CD4-positive, alpha-beta T cell treated with Interleukin-15 for 1 hour (primary cell): Measurements from ENCODE around the gene NSD2.
"Not testable (repeated sequence)": the region's sequence is repeated elsewhere in the genome, so short reads cannot be mapped to it uniquely, and the experiment has no call there.

Experiments used
- DNase-seq: peaks from one replicate; pipeline ENCODE4 v3.0.0-alpha.2; 2020

NSD2 gene

DNA sequence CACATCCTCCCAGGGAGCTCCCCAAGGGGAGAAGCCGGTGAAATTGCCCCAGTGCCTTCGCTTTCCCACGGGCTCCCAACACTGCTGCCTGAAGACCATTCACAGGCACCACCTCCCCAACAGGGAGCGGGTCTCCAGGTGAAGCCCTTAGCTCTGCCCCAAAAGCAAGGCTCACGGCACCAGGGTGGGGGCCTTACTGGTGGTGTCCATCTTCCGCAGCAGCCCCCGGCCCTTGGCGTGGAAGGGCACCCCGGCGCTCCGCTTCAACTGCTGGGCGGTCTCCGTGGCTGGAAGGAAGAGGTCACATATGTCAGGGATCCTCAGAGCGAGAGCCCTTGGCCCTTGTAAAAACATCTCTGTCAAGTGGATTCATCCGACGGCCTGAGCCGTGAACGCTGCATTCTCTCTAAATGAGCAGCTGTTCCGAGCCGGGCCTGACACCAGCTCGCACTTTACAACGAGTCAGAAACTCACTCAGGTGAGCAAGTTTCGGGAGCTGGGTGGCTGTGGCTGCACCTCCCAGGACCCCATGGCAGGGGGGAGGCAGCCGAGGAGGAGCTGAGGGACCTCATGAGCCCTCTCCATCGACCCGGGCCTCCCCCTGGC lies 116.6 kb downstream of the NSD2 start:
- no peak for DNase-seq

DNA sequence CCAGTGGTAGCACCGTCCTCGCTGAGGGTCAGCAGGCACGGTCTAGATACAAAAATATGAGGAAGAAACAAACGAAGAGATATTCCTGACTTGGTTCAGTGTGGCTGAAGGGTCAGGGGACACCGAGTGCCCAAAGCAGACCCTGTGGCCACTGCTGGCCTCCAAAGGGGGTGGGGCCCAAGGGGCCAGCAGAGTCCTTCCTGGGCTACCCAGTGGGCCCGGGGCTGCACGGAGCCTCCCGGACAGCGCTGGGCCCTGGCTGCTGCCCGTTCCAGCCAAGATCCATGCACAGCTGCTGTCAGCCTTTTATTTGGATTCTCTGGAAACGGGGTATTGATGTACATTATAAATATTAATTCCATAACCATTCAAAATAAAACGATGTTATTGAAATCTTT lies 117.1 kb downstream of the NSD2 start:
- no peak for DNase-seq

DNA sequence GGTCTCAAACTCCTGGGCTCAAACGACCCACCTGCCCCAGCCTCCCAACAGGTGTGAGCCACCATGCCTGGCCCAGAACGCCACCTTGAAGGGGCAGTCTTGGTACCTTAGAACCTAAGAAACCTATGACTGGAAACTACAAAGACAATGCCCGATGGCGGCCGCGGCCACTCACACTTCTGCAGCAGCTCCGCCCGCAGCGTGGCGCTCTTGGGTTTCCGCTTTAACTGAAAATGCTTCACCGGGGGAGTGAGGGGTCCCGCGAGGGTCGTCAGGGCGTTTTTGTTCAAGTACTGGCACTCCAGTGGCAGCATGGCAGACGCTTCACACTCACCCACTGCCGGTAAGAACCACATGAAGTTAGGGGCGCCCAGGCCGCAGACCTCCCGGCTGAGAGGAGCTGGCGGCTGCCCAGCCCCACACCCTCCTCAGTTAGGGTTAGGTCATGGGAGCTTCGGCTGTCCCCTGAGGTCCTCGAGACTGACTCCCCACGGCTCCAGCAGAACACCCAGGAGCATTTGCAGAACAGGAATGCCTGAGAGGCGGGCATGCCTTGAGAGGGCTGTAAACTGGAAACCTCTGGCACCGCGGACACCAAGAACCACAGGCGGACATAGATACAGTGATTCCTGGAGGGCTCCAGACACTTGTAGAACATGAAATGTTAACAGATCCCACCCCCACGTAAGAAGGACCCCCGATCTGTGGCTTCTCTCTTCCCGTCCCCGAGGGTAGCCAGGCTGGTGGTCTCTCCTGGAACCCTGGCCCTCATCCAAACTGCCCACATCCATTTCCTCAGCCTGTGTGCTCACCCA lies 118.5 kb downstream of the NSD2 start:
- no peak for DNase-seq

DNA sequence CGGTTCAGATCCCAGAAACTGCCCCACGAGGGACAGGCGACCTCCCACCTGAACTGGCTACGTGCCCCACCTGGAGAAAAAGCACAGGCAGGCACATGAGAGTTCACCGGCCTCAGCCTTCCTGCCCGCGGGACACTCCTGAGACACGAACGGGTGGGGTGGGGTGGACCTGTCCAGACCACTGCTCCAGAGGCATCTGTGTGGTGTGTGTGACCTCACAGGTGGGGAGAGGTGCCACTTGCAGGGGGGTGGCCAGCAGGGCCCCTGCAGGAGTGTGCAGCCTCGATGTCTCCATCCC lies 119.1 kb downstream of the NSD2 start:
- DNase-seq: no peak

DNA sequence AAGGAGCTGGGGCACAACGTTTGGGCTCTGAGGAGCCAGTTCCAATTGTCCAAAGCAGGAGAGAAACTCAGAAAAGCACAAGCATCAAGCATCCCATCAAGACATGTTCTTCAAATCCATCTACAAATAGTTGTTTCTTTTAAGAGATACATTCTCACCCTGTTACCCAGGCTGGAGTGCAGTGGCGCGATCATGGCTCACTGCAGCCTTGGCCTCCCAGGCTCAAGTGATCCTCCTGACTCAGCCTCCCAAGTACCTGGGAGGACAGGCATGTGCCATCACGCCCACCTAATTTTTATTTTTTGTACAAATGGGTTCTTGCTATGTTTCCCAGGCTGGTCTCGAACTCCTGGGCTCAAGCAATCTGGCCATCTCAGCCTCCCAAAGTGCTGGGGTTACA lies 119.5 kb downstream of the NSD2 start:
- no peak for DNase-seq

DNA sequence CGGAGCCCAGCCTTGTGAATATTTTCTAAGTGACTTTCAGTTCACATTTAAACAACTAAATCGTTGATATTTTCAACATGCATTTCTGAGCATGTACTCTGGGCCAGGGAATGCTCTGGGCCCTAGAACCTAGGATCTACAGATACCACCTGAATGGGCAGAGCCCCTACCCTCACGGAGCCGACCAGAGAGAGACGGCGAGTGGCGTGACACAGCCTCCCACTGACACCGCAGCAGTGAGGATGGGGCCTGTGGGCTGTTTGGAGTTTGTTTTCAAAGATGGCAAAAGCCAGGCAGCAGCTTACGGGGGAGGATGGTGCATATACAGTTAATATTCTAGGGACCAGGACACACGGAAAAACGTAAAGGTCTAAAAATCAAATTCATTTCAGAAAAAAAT lies 119.9 kb downstream of the NSD2 start:
- no peak for DNase-seq

DNA sequence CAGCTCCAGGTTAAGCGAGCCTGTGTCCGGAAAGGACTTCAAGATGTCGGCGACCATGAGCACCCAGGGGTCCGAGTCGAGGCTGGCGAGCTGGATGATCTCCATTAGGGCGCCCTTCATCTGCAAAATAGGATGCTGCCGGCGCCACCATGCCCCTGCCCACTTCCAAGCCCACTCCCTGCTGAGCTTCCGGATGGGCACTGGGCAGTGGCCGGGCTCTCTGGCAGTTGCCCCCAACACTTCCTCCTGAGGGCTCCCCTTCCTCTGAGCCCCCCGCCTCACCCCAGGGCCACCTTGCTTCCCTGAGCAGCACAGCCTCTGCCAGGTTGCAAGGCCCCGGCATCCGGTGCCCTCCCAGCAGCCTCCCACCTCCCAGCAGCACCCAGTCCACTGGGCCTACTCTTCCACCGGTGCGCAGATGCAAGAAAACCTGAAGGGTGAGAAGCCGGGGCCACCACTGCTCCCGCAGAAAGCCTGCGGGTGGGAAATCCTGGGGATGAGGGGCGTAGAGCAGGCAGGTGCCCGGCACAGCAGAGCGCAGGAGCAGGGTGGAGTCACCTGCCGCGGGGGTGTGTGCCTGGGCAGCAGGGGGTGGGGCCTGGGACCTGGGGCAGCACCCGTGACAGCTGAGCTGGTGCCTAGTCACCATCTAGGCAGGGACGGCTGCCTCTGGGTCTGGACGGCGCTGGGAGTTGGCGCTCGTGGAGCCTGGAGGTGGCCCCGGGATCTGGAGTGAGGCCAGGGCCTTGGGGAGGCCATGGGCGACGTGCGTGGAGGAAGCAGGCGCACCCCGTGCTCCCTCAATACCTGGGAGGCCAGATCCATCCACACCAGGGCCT lies 120.6 kb downstream of the NSD2 start:
- no peak for DNase-seq

DNA sequence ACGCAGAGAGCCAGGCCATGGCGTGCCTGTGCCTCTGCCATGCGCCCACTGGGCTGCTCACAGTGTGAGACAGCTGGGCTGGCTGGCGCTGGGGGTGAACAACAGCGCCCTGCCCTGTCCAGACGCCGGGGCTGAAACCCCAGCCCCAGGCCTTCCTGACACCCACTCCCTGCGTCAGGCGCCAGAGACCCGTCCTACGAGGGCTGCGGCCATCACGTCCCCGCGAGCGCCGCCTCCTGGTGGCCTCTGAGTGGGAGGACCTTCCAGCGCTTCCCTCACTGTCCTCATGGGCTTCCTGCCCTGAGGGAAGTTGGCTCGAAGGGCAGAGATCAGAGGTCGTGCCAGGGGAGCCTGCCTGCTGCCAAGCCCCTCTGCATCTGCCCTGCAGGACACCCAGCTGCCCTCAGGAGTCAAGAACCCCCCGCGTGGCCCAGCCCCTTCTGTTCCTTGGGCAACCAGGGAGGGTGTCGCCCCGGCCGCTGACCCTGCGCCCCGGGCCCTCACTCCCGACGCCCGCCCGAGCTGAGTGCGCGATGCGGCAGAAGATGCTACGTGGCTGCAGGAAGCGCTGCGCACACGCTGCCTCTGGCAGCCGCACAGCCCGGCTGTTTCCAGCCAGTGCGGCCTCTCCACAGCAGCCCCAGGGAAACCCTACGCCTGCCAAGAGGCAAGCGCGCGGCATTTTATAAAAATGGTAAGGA lies 121.4 kb downstream of the NSD2 start:
- no peak for DNase-seq

DNA sequence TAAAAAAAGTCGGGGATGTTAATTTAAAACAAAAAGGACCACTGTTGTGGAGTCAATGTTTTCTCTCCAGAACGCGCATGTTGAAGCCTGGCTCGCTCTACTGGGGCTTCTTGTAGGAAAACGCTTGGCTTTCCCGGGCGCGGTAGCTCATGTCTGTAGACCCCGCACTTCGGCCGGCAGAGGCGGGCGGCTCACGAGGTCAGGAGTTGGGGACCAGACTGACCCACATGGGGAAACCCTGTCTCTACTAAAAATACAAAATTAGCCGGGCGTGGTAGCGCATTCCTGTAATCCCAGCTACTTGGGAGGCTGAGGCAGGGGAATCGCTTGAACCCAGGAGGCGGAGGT lies 122.0 kb downstream of the NSD2 start:
- no peak for DNase-seq

DNA sequence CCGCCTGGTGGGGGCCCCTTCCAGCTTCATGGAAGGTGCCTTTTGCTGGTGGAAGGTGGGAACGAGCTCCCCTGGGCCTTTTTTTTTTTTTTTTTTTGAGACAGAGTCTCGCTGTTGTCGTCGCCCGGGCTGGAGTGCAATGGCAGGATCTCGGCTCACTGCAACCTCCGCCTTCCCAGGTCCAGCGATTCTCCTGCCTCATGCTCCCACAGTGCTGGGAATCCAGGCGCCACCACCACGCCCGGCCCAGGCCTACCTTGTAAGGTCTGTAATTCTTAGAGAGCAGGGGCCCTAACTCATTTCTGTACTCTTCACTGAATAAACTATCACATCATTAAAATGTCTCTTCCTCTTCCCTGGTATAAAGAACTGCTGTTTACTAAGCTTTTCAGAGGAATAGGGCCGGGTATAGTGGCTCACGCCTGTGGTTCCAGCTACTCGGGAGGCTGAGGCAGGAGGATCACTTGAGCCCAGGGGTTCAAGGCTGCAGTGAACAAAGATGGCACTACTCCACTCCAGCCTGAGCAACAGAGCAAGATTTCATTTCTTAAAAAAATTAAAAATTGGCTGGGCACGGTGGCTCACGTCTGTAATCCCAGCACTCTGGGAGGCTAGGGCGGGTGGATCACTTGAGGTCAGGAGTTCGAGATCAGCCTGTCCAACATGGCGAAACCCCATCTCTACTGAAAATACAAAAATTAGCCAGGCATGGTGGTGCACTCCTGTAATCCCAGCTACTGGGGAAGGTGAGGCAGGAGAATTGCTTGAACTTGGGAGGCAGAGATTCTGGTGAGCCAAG lies 122.7 kb downstream of the NSD2 start:
- DNase-seq: not testable (repeated sequence)

DNA sequence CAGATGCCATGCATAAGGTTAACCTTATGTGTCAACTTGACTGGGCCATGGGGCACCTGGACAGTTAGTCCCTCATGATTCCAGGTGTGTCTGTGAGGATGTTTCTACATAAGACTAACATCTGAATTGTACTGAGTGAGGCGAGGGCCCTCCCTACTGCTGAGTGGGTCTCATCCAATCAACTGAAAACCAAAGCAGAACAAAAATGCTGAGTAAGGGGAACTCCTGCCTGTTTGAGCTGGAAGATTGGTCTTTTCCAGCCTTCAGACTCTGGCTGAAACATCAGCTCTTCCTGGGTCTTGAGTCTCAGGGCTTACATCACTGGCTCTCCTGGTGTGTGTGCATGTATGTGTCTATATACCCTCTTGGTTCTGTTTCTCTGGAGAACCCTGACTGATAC lies 123.7 kb downstream of the NSD2 start:
- no peak for DNase-seq

DNA sequence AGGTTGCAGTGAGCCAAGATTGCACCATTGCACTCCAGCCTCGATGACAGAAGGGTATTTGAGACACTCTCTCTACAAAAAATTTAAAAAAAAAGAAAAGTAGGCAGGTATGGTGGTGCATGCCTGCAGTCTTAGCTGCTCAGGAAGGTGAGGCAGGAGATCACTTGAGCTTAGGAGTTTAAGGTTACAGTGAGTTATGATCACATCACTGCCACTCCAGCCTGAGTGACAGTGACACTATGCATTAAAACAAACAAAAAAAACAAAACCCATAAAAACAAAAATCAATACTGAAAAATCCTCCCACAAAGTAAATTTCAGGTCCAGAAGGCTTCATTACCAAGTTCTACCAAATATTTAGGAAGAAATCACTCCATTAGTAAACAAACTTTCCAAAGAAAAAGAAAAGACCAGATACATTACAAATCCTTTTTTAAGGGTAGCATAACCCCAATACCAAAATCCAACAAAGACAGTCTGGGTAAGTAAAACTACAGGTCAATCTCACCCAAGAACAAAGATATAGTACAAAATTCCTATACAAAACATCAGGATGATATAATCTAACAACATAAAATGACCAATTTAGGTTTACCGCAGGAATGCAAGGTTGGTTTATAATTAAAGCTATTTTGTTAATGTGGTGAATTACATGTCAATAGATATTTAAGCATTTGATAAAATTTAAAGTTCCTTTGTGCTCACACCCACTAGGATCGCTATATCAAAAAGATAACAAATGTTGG lies 125.8 kb downstream of the NSD2 start:
- DNase-seq: no peak

DNA sequence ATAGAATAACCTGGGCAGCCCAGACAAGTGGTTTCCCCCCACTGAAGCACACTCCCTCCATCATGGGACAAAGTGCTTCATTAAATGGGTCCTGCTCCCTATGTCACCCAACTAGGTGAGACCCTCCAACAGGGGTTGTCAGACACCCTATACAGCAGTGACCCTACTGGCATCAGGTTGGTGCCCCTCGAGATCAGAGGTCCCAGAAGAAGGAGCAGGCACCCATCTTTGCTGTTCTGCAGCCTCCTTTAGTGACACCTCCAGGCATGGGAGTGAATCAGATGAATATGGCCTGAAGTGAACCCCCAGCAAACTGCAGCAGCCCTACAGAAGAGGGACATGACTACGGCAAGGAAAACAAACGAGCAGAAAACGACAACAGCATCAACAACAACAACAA lies 126.5 kb downstream of the NSD2 start:
- no peak for DNase-seq

DNA sequence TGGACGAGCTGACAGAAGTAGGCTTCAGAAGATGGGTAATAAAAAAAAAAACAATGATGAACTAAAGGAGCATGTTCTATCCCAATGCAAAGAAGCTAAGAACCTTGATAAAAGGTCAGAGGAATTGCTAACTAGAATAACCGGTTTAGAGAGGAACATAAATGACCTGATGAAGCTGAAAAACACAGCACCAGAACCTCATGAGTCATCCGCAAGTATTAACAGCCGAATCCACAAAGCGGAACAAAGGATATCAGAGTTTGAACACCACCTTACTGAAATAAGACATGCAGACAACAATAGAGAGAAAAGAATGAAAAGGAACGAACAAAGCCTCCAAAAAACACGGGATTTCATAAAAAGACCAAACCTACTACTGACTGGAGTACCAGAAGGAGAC lies 127.1 kb downstream of the NSD2 start:
- DNase-seq: no peak

DNA sequence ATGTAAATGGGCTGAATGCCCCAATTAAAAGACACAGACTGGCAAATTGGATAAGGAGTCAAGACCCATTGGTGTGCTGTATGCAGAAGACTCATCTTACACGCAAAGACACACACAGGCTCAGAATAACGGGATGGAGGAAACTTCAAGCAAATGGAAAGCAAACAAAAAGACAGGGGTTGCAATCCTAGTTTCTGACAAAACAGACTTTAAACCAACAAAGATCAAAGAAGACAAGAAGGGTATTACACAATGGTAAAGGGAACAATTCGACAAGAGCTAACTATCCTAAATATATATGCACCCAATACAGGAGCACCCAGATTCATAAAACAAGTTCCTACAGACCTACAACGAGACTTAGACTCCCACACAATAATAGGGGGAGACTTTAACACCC lies 128.1 kb downstream of the NSD2 start:
- DNase-seq: not testable (repeated sequence)

DNA sequence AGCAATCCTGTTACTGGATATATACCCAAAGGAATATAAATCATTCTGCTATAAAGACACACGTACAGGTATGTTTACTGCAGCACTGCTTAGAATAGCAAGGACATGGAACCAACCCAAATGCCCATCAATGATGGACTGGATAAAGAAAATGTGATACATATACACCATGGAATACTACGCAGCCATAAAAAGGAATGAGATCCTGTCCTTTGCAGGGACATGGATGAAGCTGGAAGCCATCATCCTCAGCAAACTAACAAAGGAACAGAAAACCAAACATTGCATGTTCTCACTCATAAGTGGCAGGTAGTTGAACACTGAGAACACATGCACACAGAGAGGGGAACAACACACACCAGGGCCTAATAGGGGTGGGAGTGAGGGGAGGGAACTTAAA lies 132.2 kb downstream of the NSD2 start:
- DNase-seq: not testable (repeated sequence)

DNA sequence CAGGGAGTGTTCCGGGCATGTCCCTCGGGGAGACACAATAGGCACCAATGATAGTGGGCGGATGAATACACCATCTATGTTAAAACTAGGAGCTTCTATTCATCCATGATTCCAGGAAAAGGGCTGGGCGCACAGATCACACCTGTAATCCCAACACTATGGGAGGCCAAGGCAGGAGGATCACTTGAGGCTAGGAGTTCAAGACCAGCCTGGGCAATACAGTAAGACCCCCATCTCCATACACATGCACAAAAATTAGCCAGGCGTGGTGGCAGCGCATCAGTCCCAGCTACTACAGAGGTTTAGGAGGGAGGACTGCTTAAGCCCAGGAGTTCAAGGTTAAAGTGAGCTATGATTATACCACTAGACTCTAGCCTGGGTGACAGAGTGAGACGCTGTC lies 135.2 kb downstream of the NSD2 start:
- DNase-seq: no peak

DNA sequence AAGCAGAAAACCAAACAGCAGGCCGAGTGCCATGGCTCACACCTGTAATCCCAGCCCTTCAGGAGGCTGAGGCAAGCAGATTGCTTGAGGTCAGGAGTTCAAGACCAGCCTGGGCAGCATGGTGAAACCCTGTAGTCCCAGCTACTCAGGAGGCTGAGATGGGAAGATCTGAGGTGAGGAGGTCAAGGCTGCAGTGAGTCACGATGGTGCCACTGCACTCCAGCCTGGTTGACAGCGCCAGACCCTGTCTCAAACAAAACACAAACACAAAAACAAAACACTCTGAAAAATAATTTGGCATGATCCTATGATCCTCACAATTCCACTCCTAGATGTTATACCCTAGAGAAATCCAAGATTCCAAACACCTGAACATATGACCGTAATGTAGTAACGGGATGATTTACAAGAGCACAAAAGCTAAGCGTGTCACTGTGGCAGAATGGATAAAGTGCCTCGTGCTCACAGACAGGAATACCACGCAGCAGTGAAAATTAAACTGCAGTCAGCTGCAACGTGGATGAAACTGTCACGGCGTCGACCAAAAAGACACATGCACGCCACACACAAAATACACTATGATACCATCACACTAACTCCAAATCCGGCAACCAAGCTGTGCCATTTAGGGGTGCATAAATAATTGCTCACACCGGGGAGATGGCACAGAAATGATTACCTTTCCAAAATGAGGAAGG lies 135.9 kb downstream of the NSD2 start:
- no peak for DNase-seq

DNA sequence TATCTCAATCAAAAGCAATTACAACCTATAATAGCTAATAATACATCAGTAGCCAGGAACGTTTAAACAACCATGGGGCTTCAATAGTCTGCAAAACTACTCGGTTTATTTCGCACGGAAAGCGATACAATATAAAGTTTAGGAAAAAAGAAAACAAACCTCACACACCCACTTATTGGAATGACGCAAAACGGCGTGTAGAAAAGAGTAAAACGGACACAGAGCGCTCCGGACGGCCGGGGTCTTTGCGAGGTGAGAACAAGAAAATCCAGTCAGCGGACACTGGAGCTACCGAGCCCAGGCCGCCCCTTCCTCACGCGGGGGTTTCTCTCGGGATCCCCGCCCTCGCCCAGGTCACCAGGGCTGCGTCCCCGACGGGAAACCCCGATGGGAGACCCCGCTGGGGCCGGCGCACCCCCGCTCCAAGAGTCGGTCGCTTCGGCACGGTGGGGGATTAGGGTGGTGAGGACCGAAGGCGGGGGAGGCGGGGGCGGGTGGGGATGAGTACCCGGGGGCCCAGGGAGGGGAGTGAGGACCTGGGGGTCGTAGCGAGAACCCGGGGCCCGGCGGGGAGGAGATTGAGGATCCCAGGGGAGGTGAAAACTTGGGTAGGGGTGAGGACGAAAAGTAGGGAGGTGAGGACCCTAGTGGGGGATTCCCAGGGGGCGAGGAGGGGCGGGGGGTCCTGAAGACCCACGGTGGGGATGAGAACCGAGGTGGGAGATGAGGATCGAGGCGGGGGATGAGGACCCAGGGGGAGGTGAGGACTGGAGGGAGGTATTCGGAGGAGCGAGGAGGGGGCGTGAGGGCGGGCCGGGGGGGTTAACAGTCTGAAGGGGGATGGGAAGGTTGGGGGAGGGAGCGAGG lies 136.8 kb downstream of the NSD2 start:
- DNase-seq: no peak

DNA sequence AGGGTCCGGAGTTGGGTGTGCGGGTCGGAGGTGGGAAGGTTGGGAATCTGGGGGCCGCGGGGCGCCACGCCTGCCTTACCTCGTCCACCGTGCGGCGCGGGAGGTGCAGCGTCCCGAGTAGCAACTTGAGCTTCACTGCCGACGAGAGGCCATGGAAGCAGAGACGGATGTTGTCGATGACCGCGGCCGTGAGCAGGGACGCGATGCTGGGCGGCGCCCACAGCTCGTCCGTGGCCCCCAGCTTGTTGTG lies 137.4 kb downstream of the NSD2 start:
- no peak for DNase-seq
